HTR-8/SVneo (cell line): ENCODE data around the gene CRIP2.

ENCODE experiments used
- DNase-seq: peaks from one replicate; pipeline ENCODE4 v3.0.0; 2011; ENCODE audit warnings: low spot score, mixed read lengths; ENCODE audit not compliant: insufficient read length
- FAIRE-seq: peaks from 2 replicates; lab custom pipeline; 2011; peaks lifted over from hg19 to GRCh38; lab: Jason Lieb, UNC

Gene CRIP2

DNA sequence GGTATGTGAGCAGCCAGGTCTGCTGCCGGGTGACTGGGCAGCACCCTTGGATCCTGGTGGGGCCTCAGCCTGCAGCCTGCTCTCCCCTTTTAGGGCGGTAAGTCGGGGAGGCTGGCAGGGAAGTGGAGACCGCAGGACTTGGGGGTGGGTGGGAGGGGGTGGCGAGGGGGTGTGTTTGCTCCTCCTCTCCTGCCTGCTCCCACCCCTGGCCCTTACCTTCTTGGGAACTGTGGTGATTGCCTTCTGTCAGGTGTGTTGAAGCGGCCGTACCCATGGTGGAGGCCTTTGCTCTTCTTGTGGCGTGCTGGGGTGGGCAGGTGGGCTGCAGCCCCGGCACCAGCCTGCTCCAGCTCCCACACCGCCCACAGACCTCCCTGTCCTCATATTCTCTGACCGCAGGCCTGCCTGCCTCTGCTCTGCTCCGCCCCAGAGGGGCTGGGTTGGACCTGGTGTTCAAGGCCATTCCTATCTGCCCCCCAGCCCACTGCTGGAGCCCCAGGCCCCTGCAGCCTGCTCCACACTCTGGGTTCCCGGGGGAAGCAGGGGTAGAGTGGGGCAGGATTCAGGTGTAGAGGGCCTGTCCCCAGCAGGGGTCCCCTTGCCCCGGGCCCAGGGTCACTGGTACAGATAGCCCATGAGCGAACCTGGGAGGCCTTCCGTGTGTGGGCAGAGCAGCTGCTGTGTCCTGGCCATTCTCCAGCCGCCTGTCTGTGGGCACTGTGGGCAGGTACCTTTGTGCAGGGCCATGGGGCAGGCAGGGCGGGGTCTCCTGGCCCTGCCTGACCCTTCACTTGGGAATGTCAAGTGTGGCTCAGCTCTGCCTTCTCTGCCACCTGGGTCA, 21.6 kb downstream of the CRIP2 start:
- FAIRE-seq (no peak), DNase-seq (no peak)

DNA sequence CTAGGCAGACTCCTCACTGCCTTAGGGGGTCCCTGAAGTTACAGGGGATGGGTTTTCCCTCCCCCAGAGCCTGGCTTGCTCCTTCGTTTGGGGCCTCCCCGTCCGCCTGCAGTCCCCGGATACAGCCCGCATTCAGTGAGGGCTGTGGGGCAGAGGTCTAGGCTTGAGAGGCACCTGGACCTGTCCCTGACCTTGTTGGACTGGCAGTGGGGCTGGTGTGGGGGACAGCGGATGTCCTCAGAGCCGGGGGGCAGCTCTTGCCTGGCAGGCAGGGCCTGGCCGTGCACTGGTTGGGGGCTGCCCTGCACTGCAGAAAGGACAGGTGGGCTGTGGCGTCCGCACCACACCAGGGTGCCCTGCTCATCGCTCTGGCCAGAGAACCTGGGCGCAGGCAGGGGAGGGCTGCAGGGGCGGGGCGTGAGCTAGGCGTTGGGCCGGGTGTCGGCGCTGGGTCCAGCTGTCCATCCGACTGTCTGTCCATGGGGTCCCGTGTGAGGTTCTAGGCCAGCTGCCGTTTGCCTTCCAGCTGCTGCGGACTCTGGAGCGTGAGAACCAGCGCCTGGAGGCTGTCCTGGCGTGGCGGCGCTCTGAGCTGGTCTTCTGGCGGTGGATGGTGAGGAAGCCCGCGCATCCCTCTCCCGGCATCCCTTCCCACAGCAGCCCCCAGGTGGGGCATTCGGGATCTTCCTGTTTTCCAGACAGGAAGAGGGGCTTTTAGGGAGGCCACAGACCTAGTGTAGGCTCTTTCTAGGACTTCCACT, 22.4 kb downstream of the CRIP2 start:
- no peak for DNase-seq
- no peak for FAIRE-seq

DNA sequence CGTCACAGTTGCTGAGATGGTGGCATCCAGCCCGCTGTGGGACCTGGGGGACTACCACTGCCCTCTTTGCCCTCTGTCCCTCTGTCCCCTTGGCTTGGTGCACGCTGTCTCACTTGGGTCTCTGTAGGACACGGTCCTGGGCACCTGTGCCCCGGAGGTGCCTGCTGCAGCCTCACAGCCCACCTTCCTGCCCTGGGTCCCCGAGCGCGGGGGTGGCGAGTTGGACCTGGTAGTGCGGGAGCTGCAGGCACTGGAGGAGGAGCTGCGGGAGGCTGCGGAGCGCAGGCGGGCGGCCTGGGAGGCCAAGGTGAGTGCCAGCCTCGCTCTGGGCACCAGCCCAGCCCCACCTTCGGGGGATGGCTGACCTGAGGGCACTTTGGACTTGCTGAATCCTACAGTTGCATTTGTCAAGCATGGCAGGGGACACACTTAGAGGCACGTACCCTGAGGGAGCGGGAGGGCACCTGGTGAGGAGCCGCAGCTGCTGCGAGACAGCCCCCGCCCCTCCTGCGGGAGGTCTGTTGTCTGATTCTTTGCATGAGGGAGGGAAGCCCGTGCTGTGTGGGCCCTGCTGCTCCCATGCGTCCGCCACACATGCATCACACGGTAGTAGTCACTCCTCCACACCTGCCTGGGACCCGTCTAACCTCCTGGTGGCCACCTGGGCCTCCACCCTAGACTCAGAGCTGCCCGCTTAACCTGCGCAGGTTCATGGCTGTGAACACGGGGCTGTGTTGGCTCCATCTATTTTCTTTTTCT, 23.2 kb downstream of the CRIP2 start:
- FAIRE-seq (no peak), DNase-seq (no peak)

DNA sequence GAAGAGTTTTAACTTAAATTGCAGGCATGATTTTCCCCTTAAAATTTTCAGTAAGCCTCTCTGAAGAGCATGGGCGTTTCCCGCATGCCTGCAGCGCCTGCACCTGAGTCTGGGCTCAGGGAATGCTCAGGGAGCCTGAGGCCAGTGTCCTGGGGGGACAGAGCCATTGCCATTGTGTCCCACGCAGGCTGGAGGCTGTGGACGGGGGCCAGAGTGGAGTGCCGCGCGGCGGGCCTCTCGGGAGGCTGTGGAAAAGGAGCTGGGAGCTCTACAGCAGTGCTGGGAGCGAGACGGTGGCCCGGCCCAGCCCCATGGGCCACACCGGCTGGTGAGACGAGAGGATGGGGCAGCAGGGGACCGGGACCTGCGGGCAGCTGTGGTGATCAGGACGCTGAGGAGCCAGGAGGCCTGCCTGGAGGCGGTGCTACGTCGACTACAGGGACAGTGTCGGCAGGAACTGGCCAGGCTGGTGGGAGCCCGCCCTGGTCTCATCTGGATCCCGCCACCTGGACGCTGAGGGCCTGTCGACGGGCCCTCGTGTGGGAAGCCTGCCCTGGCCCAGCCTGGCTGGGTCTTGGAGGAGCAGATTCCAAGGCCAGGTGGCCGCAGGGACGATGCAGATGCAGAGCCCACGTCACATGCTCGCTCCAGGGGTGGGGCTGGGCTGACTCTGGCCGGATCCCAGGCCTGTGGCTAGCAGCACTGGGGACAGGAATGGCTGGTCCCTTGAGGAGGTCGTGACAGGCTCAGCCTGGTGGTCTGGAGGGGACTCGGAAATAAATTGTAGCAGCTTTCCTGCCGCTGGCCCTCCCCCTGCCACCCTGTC, 24.0 kb downstream of the CRIP2 start:
- no peak for DNase-seq
- FAIRE-seq: no peak

DNA sequence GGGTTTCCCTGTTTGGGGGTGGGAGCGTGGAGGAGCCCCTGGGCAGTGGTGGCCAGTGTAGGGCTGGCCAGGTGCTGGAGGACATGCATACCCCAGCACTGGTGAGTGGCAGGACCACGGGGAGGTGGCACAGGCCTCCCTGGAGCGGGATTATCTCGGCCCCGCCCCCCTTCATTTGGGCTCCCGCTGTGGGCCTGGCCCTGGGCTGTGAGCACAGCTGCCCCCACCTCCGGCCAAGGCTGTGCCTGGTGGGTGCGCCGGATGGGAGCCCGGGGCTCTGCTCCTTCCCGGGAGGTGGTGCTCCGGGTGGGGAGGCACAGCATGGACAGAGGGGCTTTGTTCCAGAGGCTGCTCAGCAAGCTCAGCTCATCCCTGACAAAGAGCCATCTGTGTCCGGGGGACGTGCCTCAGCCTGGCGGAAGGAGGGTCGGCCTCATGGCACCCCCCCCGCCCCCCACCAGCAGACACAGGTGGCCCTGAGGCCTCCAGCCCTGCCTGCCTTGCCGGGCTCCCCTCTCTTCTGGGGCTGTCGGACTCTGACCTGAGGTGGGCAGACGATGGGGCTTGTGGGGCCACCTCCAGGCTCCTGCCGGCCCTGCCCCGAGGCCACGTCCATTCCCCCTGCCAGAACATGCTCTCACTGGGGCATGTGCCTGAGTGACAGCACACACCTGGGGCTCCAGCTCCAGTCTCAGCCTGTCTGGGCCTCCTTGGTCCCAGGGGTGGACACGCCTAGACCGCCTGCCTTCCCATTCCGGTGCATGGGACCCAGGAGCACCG, 24.8 kb downstream of the CRIP2 start:
- no peak for DNase-seq
- FAIRE-seq: no peak

DNA sequence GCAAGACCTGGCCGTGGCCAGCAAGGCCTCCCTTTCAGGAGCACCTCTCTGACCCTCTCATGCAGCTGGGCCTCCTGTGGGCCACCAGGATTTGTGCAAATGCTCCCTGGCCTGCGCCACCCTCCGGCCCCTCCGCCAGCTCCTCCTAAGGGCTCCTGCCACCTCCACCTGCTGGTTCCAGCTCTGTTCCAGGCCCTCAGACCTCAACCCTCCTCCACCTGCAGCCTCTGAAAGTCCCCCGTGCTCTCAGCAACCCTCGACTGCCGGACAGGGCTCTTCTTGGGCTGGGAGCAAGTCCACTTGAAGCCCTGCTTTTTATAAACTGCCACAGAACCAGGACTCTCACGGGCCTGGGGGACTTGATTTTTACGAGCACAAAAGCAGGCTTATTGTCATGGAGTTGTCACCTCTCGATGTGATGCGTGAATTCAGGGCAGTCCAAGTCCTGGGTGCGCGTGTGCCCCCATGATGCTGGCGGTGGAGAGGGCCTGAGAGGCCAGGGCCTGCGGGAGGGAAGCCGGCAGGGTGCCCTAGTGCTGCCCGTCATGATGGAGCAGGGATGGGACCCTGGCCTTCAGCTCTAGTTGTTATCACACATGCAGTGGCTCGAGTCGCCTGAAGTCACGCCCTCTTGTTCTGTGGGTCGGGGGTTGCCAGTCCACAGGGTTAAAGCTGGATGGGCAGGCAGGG, 25.6 kb downstream of the CRIP2 start:
- DNase-seq: no peak
- no peak for FAIRE-seq

DNA sequence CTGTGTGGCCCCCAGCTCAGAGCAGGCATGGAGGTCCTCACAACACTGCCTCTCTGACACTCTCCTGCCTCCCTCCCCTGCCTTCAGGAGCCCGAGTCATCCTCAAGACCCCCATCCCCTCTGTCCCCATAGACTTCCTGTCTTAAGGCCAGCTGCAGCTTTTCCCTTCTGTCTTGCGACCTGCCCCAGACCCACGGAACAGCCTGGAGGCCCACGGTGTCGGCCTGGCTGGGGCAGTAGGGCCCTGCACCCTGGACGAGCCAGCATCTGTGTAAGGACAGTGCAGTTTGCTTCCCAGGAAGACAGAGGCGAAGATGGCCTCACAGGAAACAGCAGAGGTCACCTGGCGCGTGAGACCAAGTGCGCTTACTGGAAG, 26.1 kb downstream of the CRIP2 start:
- FAIRE-seq (no peak), DNase-seq (no peak)

DNA sequence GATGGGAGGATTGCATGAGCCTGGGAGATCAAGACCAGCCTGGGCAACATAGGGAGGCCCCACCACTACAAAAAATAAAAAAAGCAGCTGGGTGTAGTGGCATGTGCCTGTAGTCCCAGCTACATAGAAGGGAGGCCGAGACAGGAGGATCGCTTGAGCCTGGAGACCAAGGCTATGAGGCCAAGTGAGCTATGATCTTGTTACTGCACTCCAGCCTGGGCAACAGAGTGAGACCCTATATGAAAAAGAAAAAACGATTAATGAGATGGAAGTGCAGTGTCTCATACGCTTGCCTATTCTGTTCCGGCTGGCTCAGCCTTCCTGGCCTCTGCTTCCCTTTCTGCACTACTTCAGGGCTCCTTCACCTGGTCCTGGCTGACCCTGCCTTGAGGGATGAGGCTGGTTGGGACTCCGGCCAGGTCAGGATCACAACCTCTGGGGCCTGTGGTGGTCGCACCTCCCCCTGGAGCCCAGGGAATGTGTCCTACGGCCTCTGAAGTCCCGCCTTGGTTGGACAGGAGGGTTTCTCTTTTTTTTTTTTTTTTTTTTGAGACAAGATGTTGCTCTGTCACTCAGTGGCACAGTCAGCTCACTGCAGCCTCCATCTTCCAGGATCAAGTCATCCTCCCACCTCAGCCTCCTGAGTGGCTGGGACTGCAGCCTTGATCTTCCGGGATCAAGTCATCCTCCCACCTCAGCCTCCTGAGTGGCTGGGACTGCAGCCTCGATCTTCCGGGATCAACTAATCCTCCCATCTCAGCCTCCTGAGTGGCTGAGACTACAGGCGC, 27.1 kb downstream of the CRIP2 start:
- FAIRE-seq (no peak), DNase-seq (no peak)

DNA sequence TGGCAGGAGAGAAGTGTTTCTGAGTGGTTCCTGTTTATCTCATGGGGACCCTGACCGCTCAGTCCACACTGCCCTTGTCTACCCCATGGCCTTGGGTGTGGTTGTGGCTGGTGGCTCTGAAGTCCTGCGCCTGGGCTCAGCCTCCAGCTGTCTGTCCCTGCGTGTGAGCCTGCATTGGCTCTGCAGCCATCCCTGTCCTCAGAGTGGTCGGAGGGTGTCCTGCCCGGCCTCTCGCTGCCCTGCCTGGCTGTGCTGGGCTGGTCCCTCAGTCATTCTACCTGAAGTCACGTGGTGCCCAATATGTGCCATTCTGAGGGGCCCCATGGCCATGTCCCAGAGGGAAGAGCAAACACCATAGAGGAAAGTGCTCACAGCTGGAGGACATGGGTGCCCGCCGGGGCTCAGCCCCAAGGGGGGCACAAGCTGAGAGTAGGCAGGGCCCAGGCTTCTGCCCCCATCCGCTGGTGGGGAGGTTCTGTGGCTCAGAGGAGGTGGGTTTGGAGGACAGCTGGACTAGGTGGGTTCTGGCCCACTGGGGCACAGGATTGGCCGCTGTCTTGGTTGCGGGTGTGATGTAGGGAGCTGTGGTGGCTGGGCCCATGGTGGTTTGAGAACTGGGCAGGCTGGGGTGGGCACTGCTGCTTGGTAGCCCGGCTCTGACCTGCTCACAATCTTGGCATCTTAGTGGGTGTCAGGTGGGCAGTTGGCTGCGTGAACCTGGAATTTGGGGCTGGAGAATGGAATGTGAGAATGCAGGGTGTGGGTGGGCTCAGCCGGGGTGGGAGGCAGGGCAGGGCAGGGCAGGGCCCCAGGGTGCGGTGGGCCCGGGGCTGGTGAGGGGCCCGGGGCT, 28.1 kb downstream of the CRIP2 start:
- FAIRE-seq (no peak), DNase-seq (no peak)

DNA sequence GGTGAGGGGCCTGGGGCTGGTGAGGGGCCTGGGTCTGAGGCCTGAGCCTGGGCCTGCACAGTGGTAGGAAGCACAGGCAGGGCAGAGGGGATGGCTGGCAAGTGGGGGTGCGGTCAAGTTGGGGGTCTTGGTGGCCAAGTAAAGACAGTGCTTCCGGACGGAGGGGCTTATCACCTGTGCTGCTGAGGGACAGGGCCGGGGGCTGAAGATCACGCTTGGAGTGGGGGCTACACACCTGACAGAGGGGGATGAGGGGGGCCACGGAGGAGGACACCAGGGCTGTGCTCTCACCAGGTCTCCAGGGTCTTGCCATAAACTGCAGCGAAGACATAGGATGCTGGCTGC, 28.6 kb downstream of the CRIP2 start:
- DNase-seq (no peak), FAIRE-seq (no peak)

DNA sequence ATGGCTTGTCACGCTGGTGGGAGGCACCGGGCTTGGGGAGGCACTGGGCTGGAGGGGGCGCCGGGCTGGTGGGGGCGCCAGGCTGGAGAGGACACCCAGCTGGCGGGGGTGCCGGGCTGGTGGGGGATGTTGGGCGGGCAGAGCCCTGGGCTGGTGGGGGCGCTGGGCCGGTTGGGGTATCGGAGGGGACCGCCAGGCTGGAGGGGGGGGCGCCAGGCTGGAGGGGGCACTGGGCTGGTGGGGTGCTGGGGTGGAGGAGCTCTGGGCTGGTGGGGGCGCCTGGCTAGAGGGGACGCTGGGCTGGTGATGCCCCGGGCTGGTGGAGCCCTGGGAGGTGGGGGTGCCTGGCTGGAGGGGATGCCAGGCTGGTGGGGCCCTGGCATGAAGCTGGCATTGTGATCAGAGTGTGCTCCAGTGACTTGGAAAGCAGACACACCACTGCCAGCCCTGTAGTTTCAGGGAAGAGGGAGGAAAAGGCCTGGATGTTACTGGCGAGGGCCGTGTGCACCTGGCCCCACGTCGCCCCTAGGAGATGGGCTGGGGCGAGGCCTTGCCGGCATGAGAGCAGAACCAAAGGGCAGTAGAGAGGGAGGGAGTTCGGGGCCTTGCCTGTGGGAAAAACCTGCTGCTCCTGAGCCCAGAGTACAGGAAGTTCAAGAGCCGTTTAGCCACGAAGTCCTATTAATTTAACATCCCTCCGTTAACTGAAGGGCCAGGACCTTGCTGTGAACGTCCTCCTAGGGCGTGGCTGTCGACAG, 29.5 kb downstream of the CRIP2 start:
- FAIRE-seq (no peak), DNase-seq (no peak)

DNA sequence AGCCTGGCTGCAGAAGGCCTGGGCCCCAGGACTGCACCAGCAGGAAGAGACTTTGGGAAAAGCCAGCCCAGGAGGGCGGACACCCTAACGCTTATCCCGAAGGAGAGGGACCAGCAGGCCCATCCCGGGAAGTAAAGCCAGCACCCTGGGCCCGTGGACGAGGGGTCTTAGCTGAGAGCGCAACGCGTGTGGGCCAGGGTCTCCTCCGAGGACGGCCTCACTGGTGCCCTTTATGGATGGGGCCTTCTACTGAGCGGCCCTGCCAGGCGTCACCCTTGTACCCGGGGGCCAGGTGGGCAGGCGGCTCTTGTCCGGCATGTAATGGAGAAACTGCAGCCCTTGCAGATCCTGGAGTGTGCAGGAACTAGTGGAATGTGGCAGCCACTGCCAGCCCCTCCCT, 30.5 kb downstream of the CRIP2 start:
- FAIRE-seq (no peak), DNase-seq (no peak)

DNA sequence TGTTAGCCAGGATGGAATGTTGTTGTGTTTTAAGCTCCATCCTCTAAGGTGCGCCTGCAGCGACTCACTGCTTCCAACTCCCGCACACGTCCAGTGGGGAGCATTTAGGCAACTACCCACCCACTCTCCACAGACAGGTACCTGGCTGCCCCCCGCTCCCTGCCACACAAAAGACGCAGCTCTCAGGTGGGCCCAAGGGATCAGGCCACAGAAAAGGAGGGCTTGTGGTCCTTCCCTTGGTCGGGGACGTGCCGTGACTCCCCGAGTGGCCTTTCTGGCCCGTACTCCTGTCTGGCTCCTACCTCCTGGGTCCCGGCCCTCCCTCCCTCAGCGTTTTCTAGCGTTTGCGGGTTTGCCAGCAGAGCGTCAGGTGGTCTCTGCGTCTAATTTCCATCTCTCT, 32.6 kb downstream of the CRIP2 start:
- FAIRE-seq (no peak), DNase-seq (no peak)

DNA sequence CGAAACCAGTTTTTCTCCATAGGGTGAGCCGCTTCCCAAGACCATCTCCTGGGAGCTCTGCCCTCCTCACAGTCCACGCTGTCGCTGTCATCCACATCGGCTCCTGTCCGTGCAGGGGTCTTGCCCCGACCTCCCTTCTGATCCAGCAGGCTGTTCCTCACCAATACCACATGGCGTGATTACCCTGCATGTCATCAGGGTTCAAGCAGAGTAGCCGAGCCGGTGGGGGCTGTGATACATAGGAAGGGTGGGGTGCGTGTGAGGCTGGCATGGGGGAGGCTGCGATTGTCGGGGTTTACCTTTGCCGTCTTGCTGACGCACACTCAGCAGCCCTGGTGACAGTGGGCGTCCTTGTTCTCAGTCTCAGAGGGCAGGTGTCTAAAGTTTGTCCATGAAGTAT, 33.4 kb downstream of the CRIP2 start:
- FAIRE-seq (no peak), DNase-seq (no peak)

DNA sequence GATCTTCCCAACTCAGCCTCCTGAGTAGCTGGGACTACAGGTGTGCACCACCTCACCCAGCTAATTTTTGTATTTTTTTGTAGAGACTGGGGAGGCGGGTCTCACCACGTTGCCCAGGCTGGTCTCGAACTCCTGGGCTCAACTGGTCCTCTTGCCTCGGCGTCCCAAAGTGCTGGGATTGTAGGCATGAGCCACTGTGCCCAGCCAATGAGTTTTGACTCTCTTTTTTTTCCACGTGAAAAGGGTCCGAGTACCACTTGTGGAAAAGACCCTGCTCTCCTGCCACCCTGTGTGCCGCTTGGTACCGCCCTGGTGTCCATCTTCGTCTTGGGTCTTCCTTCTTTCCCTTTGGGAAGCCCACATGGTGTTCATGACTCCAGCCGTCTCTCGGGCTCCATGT, 34.0 kb downstream of the CRIP2 start:
- no peak for FAIRE-seq
- no peak for DNase-seq

DNA sequence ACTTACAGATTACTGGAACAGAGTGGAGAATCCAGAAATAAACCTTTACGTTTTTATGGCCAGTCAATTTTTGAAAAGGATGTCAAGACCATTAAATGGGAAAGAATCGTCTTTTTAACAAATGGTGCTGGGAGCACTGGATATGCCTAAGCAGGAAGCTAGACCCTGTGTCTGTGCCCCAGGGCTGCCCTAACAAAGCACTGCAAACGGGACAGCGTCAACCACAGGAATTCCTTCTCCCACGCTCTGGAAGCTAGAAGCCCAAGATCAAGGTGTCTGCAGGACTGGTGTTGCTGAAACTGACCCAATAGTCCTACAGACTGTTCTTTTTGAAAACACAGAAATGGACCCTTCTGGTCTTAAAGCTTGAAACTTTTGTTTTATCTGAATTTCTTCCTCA, 42.5 kb downstream of the CRIP2 start:
- DNase-seq: no peak
- no peak for FAIRE-seq
